ENCODE data around the gene OTUB1. TPM values are rescaled to one million over a fixed set of nuclear protein-coding genes. Genes with fewer than 3 reads are reported as not detected.
A peak's percentile ranks its signal among the peaks of the same experiment; 100 is the strongest.
"Not testable (repeated sequence)": the region's sequence is repeated elsewhere in the genome, so short reads cannot be mapped to it uniquely, and the experiment has no call there.

OTUB1 gene
- 62.7 TPM for total RNA-seq

GRCh38 chr11:63986156-63986931, at the start of gene OTUB1:
Gene OTUB1 (plus strand): TSS chr11:63986438. CDS start chr11:63986457, 19 bp downstream.
- DNase-seq (ENCODE audit: low read depth in 2 of 3, low spot score in 2 of 3), result peak; percentile 70 to 88 (median 88)

GRCh38 chr11:63937713-63938478, 48.3 kb upstream of the OTUB1 start:
- DNase-seq (ENCODE audit: low read depth in 2 of 3, low spot score in 2 of 3), result no peak

- peak; percentile 93 to 98 (median 97) for DNase-seq (ENCODE audit: low read depth in 2 of 3, low spot score in 2 of 3)
These were observed 47.5 kb upstream of the OTUB1 start, which contains the start of gene NAA40 for GRCh38 chr11:63938479-63939396. Gene NAA40 (plus strand): TSS chr11:63939002. CDS start chr11:63939097, 95 bp downstream.

GRCh38 chr11:63939397-63939891, 46.8 kb upstream of the OTUB1 start:
- no peak for DNase-seq (ENCODE audit: low read depth in 2 of 3, low spot score in 2 of 3)

- peak in 1 of 3 donors; percentile 69 for DNase-seq (ENCODE audit: low read depth in 2 of 3, low spot score in 2 of 3)
These were observed 45.5 kb upstream of the OTUB1 start for GRCh38 chr11:63940786-63941185.

GRCh38 chr11:63941901-63942300, 44.3 kb upstream of the OTUB1 start:
- DNase-seq (ENCODE audit: low read depth in 2 of 3, low spot score in 2 of 3), result no peak

GRCh38 chr11:63942803-63943202, 43.4 kb upstream of the OTUB1 start:
- DNase-seq (ENCODE audit: low read depth in 2 of 3, low spot score in 2 of 3), result no peak

- no peak for DNase-seq (ENCODE audit: low read depth in 2 of 3, low spot score in 2 of 3)
These were observed 41.3 kb upstream of the OTUB1 start for GRCh38 chr11:63944987-63945386.

- DNase-seq (ENCODE audit: low read depth in 2 of 3, low spot score in 2 of 3), result peak in 2 of 3 donors; percentile 49 to 66
These were observed 40.6 kb upstream of the OTUB1 start for GRCh38 chr11:63945477-63946163.

- DNase-seq (ENCODE audit: low read depth in 2 of 3, low spot score in 2 of 3), result peak in 2 of 3 donors; percentile 37 to 69
These were observed 34.3 kb upstream of the OTUB1 start for GRCh38 chr11:63951779-63952536.

GRCh38 chr11:63952570-63952969, 33.7 kb upstream of the OTUB1 start:
- DNase-seq (ENCODE audit: low read depth in 2 of 3, low spot score in 2 of 3), result no peak

- DNase-seq (ENCODE audit: low read depth in 2 of 3, low spot score in 2 of 3), result no peak
These were observed 28.2 kb upstream of the OTUB1 start for GRCh38 chr11:63958008-63958407.

GRCh38 chr11:63961608-63962412, 24.4 kb upstream of the OTUB1 start:
- peak in 1 of 3 donors; percentile 15 for DNase-seq (ENCODE audit: low read depth in 2 of 3, low spot score in 2 of 3)

- DNase-seq (ENCODE audit: low read depth in 2 of 3, low spot score in 2 of 3), result not testable (repeated sequence)
These were observed 22.3 kb upstream of the OTUB1 start for GRCh38 chr11:63963895-63964294.

- DNase-seq (ENCODE audit: low read depth in 2 of 3, low spot score in 2 of 3), result no peak
These were observed 19.8 kb upstream of the OTUB1 start for GRCh38 chr11:63966444-63966843.

GRCh38 chr11:63969461-63969860, 16.8 kb upstream of the OTUB1 start:
- no peak for DNase-seq (ENCODE audit: low read depth in 2 of 3, low spot score in 2 of 3)

- no peak for DNase-seq (ENCODE audit: low read depth in 2 of 3, low spot score in 2 of 3)
These were observed 15.3 kb upstream of the OTUB1 start for GRCh38 chr11:63970902-63971301.

GRCh38 chr11:63973912-63974258, 12.4 kb upstream of the OTUB1 start:
- not testable (repeated sequence) for DNase-seq (ENCODE audit: low read depth in 2 of 3, low spot score in 2 of 3)
